Neural cell (in vitro differentiated cells): Measurements from ENCODE around the gene HDAC1. TPM values are rescaled to one million over a fixed set of nuclear protein-coding genes. Genes with fewer than 3 reads are reported as not detected.
A peak's percentile ranks its signal among the peaks of the same experiment; 100 is the strongest.

Source experiments
- H2AFZ ChIP-seq: fragments of 200-600, 300-800 bp; sonication (generic), shearing (Covaris generic); 2 replicates; pipeline ENCODE4 v1.6.0; 2014; ENCODE audit warnings: low read depth, mild to moderate bottlenecking, antibody characterized with exemption, low read length, moderate library complexity
- H3F3A ChIP-seq: fragments of 200-600 bp; shearing (Covaris generic); 2 replicates; pipeline ENCODE4 v1.6.1; 2016; ENCODE audit warnings: mild to moderate bottlenecking, moderate library complexity, mixed read lengths, antibody characterized with exemption, low read length; ENCODE audit not compliant: insufficient read depth, poor library complexity, severe bottlenecking
- H3K27ac ChIP-seq: fragments of 200-600, 300-800 bp; sonication (generic), shearing (Covaris generic); 2 replicates; pipeline ENCODE4 v1.5.1; 2014; ENCODE audit warnings: mild to moderate bottlenecking, low read length, moderate library complexity
- H3K27me3 ChIP-seq: fragments of 300-800, 200-600 bp; sonication (generic), shearing (Covaris generic); 2 replicates; pipeline ENCODE4 v1.6.0; 2014; ENCODE audit warnings: mild to moderate bottlenecking, low read depth, low read length, moderate library complexity; ENCODE audit not compliant: insufficient read depth
- H3K36me3 ChIP-seq: fragments of 300-800, 200-600 bp; sonication (generic), shearing (Covaris generic); 2 replicates; pipeline ENCODE4 v1.5.1; 2014; ENCODE audit warnings: mild to moderate bottlenecking, antibody characterized with exemption, low read length, moderate library complexity; ENCODE audit not compliant: insufficient read depth
- H3K4me2 ChIP-seq: fragments of 300-800, 200-600 bp; sonication (generic), shearing (Covaris generic); 2 replicates; pipeline ENCODE4 v1.6.0; 2014; ENCODE audit warnings: mild to moderate bottlenecking, low read length
- H3K4me3 ChIP-seq: fragments of 300-800, 200-600 bp; sonication (generic), shearing (Covaris generic); 2 replicates; pipeline ENCODE4 v1.5.1; 2014; ENCODE audit warnings: mild to moderate bottlenecking, low read length, moderate library complexity
- H3K79me2 ChIP-seq: fragments of 200-600 bp; shearing (Covaris generic); replicated peaks from 2 replicates; pipeline ENCODE4 v1.6.0; 2014; ENCODE audit warnings: mild to moderate bottlenecking, low read length, moderate library complexity; ENCODE audit not compliant: insufficient read depth
- H3K9ac ChIP-seq: fragments of 300-800, 200-600 bp; sonication (generic), shearing (Covaris generic); 2 replicates; pipeline ENCODE4 v1.6.1; 2016; ENCODE audit warnings: mild to moderate bottlenecking, low read length, mixed read lengths
- H3K9me2 ChIP-seq: fragments of 200-600 bp; shearing (Covaris generic); 2 replicates; pipeline ENCODE4 v1.6.1; 2016; ENCODE audit warnings: mild to moderate bottlenecking, low read length, mixed read lengths; ENCODE audit not compliant: insufficient read depth
- H3K9me3 ChIP-seq: fragments of 200-600, 300-800 bp; sonication (generic), shearing (Covaris generic); 2 replicates; pipeline ENCODE4 v1.6.1; 2016; ENCODE audit warnings: mild to moderate bottlenecking, mixed run types, low read length, moderate library complexity, mixed read lengths
- H4K20me1 ChIP-seq: fragments of 200-600 bp; shearing (Covaris generic); 2 replicates; pipeline ENCODE4 v1.6.1; 2016; ENCODE audit warnings: mild to moderate bottlenecking, mixed run types; ENCODE audit not compliant: insufficient read depth
- EP300 ChIP-seq: fragments of 450-650 bp; conservative IDR thresholded peaks from 2 replicates; pipeline ENCODE4 v1.6.1; 2014; ENCODE audit warnings: antibody characterized with exemption, mild to moderate bottlenecking, moderate library complexity; ENCODE audit not compliant: poor library complexity, severe bottlenecking
- EZH2 ChIP-seq: fragments of 200-600, 300-800 bp; shearing (Covaris generic), sonication (generic); IDR thresholded peaks from 2 replicates; pipeline ENCODE4 v1.6.1; 2014; ENCODE audit warnings: antibody characterized with exemption, low read length, borderline replicate concordance, mild to moderate bottlenecking; ENCODE audit not compliant: insufficient read depth, poor library complexity, severe bottlenecking
- MXI1 ChIP-seq: fragments of 450-650 bp; conservative IDR thresholded peaks from 2 replicates; pipeline ENCODE4 v1.6.1; 2014; ENCODE audit warnings: antibody characterized with exemption, mild to moderate bottlenecking; ENCODE audit not compliant: poor library complexity, severe bottlenecking
- POLR2AphosphoS5 ChIP-seq: IDR thresholded peaks from 2 replicates; pipeline ENCODE4 v1.6.1; 2012
- RAD21 ChIP-seq: fragments of 450-650 bp; conservative IDR thresholded peaks from 2 replicates; pipeline ENCODE4 v1.6.1; 2014; ENCODE audit warnings: antibody characterized with exemption, mild to moderate bottlenecking, moderate library complexity
- SMC3 ChIP-seq: fragments of 450-650 bp; conservative IDR thresholded peaks from 2 replicates; pipeline ENCODE4 v1.6.1; 2014; ENCODE audit warnings: antibody characterized with exemption, mild to moderate bottlenecking, moderate library complexity; ENCODE audit not compliant: poor library complexity
- TAF1 ChIP-seq: IDR thresholded peaks from 2 replicates; pipeline ENCODE4 v1.6.1; 2012; ENCODE audit warnings: low read depth
- polyA minus RNA-seq: library from RNA; depleted of rRNA, polyadenylated mRNA; stranded (reverse); fragments of >200 nt; gene quantifications from 2 replicates; pipeline ENCODE4 v1.2.3, GENCODE V29; 2014
- polyA plus RNA-seq: library from polyadenylated mRNA; depleted of rRNA; stranded (reverse); fragments of >200 nt; gene quantifications from 2 replicates; pipeline ENCODE4 v1.2.3, GENCODE V29; 2014
- TF ChIP-seq, protein P1 (sequence below): IDR thresholded peaks from 2 replicates; pipeline ENCODE4 v1.6.1; 2012; ENCODE audit warnings: borderline replicate concordance
- TF ChIP-seq, protein P2 (sequence below): fragments of 450-650 bp; IDR thresholded peaks from 2 replicates; pipeline ENCODE4 v1.5.1; 2014; ENCODE audit warnings: antibody characterized with exemption, mild to moderate bottlenecking, moderate library complexity; ENCODE audit not compliant: poor library complexity, severe bottlenecking

HDAC1 gene
- polyA plus RNA-seq (60.8 and 68.6 TPM in 2 replicates), polyA minus RNA-seq (26.0 and 33.6 TPM in 2 replicates)

DNA sequence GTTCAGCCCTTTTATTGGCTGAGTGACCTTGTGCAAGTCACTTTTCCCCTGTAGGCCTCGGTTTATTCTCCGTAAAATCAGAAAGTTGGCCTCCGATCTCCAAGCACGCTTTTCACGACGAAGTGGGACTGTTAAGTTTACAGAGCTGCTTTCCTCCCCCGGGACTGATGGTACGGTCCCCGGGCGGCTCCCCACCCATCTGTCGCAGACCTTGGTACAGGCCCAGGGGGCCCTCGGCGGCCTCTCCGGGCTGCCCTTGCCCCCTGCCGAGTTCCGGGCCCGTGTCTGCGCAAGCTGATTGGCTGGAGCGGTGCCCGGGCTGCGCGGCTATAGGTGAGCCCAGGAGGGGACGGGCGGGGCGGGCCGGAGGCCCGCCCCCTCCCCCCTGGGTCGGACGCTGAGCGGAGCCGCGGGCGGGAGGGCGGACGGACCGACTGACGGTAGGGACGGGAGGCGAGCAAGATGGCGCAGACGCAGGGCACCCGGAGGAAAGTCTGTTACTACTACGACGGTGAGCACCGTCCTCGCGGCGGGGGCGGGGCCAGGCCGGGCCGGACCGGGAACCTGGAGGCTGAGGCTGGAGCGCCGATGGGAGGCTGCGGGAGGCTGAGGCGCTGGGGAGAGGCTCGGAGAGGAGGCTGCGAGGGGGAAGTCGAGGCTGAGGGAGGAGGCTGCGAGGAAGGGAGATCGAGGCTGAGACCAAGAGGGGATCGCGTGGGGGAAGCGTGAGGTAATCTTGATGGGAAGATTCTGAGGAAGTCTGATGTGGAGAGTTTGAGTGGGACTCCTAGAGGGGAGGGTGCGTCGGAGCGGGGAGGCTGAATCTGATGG, at the start of gene HDAC1:
TSS of gene HDAC1 (plus strand) at position 376 of the 831 bp plus-strand sequence. CDS start at position 463, 87 bp downstream.
- Histone ChIP-seq H3K27ac (no peak within 1 kb of the TSS), H3K79me2 (peaks cover 3% of the 10 kb centered on the region), H3K9me3 (no peaks in the 10 kb centered on the region), H2AFZ (peak within 1 kb of the TSS; percentile 85), H3F3A (no peaks in the 10 kb centered on the region), H4K20me1 (no peaks in the 10 kb centered on the region), H3K27me3 (no peaks in the 10 kb centered on the region), H3K9ac (peak within 1 kb of the TSS; percentile 64), H3K4me2 (no peak within 1 kb of the TSS), H3K4me3 (peak within 1 kb of the TSS; percentile 86), H3K9me2 (no peaks in the 10 kb centered on the region), H3K36me3 (no peaks in the 10 kb centered on the region)
- TF ChIP-seq TAF1 (no peak), POLR2AphosphoS5 (peak; percentile 57)
- TF ChIP-seq, protein P1, sequence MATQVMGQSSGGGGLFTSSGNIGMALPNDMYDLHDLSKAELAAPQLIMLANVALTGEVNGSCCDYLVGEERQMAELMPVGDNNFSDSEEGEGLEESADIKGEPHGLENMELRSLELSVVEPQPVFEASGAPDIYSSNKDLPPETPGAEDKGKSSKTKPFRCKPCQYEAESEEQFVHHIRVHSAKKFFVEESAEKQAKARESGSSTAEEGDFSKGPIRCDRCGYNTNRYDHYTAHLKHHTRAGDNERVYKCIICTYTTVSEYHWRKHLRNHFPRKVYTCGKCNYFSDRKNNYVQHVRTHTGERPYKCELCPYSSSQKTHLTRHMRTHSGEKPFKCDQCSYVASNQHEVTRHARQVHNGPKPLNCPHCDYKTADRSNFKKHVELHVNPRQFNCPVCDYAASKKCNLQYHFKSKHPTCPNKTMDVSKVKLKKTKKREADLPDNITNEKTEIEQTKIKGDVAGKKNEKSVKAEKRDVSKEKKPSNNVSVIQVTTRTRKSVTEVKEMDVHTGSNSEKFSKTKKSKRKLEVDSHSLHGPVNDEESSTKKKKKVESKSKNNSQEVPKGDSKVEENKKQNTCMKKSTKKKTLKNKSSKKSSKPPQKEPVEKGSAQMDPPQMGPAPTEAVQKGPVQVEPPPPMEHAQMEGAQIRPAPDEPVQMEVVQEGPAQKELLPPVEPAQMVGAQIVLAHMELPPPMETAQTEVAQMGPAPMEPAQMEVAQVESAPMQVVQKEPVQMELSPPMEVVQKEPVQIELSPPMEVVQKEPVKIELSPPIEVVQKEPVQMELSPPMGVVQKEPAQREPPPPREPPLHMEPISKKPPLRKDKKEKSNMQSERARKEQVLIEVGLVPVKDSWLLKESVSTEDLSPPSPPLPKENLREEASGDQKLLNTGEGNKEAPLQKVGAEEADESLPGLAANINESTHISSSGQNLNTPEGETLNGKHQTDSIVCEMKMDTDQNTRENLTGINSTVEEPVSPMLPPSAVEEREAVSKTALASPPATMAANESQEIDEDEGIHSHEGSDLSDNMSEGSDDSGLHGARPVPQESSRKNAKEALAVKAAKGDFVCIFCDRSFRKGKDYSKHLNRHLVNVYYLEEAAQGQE: peak; percentile 35

DNA sequence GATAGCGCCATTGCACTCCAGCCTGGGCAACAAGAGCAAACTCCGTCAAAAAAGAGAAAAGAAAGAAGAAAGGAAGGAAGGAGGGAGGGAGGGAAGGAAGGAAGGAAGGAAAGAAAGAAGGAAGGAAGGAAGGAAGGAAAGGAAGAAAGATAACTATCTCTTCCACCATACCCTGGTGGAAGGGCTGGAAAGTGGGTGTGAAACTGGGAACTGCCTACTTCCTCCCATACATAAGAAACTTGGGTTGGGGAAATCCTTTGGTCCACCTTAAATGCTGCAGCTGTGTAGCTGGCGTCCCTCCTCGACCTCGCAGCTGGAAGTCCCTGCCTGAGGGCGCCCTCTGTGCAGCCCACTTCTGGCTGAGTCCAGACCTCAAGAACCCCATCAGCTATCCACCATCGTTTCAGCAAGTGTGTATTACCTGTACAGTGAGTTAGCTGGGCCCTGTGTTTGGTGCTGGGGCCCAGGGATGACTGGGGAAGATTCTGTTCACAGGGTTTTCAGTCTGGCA, 49.5 kb upstream of the HDAC1 start:
- Histone ChIP-seq H3K79me2 (no peaks in the 10 kb centered on the region), H3K4me2 (no peak overlapping the region), H2AFZ (no peak overlapping the region), H3K27me3 (peaks cover 24% of the 10 kb centered on the region), H3K36me3 (no peaks in the 10 kb centered on the region), H3K9me3 (no peaks in the 10 kb centered on the region), H3K9ac (no peak overlapping the region), H3K9me2 (no peaks in the 10 kb centered on the region), H3K4me3 (no peak overlapping the region), H4K20me1 (no peaks in the 10 kb centered on the region), H3K27ac (no peak overlapping the region), H3F3A (no peaks in the 10 kb centered on the region)
- TF ChIP-seq MXI1 (no peak), EZH2 (no peak), EP300 (no peak), RAD21 (no peak), POLR2AphosphoS5 (no peak), TAF1 (no peak), SMC3 (no peak)
- TF ChIP-seq, protein P1: no peak
- TF ChIP-seq, protein P2, sequence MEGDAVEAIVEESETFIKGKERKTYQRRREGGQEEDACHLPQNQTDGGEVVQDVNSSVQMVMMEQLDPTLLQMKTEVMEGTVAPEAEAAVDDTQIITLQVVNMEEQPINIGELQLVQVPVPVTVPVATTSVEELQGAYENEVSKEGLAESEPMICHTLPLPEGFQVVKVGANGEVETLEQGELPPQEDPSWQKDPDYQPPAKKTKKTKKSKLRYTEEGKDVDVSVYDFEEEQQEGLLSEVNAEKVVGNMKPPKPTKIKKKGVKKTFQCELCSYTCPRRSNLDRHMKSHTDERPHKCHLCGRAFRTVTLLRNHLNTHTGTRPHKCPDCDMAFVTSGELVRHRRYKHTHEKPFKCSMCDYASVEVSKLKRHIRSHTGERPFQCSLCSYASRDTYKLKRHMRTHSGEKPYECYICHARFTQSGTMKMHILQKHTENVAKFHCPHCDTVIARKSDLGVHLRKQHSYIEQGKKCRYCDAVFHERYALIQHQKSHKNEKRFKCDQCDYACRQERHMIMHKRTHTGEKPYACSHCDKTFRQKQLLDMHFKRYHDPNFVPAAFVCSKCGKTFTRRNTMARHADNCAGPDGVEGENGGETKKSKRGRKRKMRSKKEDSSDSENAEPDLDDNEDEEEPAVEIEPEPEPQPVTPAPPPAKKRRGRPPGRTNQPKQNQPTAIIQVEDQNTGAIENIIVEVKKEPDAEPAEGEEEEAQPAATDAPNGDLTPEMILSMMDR: no peak
